Hepatocyte (in vitro differentiated cells): ENCODE results near the gene TXNRD1. TPM values are rescaled to one million over a fixed set of nuclear protein-coding genes. Genes with fewer than 3 reads are reported as not detected.
A peak's percentile ranks its signal among the peaks of the same experiment; 100 is the strongest.

Experiments
- DNase-seq: peaks from one replicate; pipeline ENCODE4 v3.0.0-alpha.2; 2016; ENCODE audit warnings: low spot score
- H2AFZ ChIP-seq: fragments of 200-600 bp; sonication (generic); 2 replicates; pipeline ENCODE4 v1.6.0; 2016; ENCODE audit warnings: antibody characterized with exemption, mild to moderate bottlenecking
- H3K27ac ChIP-seq: fragments of 200-600 bp; sonication (generic); 2 replicates; pipeline ENCODE4 v1.5.1; 2016; ENCODE audit warnings: mild to moderate bottlenecking
- H3K27me3 ChIP-seq: fragments of 200-600 bp; sonication (generic); 2 replicates; pipeline ENCODE4 v1.6.1; 2016
- H3K36me3 ChIP-seq: fragments of 200-600 bp; sonication (generic); replicated peaks from 2 replicates; pipeline ENCODE4 v1.5.1; 2016; ENCODE audit warnings: low read depth; ENCODE audit not compliant: insufficient read depth
- H3K4me1 ChIP-seq: fragments of 200-600 bp; sonication (generic); 2 replicates; pipeline ENCODE4 v1.5.1; 2016; ENCODE audit warnings: mild to moderate bottlenecking, moderate library complexity; ENCODE audit not compliant: insufficient read depth
- H3K4me2 ChIP-seq: fragments of 200-600 bp; sonication (generic); 2 replicates; pipeline ENCODE4 v1.6.0; 2016
- H3K4me3 ChIP-seq: fragments of 200-600 bp; sonication (generic); 2 replicates; pipeline ENCODE4 v1.5.1; 2016; ENCODE audit warnings: mild to moderate bottlenecking
- H3K79me2 ChIP-seq: fragments of 200-600 bp; sonication (generic); 2 replicates; pipeline ENCODE4 v1.6.0; 2017; ENCODE audit warnings: mild to moderate bottlenecking
- H3K9me2 ChIP-seq: fragments of 200-600 bp; sonication (generic); replicated peaks from 2 replicates; pipeline ENCODE4 v1.6.0; 2017; ENCODE audit warnings: mild to moderate bottlenecking; ENCODE audit not compliant: insufficient read depth
- H3K9me3 ChIP-seq: fragments of 200-600 bp; sonication (generic); 2 replicates; pipeline ENCODE4 v1.5.1; 2016; ENCODE audit warnings: low read depth, mild to moderate bottlenecking
- H4K20me1 ChIP-seq: fragments of 200-600 bp; sonication (generic); 2 replicates; pipeline ENCODE4 v1.6.0; 2016; ENCODE audit warnings: mild to moderate bottlenecking; ENCODE audit not compliant: insufficient read depth, poor library complexity, severe bottlenecking
- EZH2 ChIP-seq: fragments of 200-600 bp; sonication (generic); IDR thresholded peaks from 2 replicates; pipeline ENCODE4 v1.6.1; 2016; ENCODE audit warnings: antibody characterized with exemption, mild to moderate bottlenecking, borderline replicate concordance
- EZH2phosphoT487 ChIP-seq: fragments of 200-600 bp; sonication (generic); IDR thresholded peaks from one replicate; pipeline ENCODE4 v1.6.1; 2018; ENCODE audit warnings: antibody characterized with exemption, mild to moderate bottlenecking, low read depth, moderate library complexity; ENCODE audit not compliant: unreplicated experiment, severe bottlenecking
- WGBS: methylation state at CpG from one replicate; pipeline ENCODE4 v1.1.6; 2016; ENCODE audit warnings: low lambda C conversion rate; ENCODE audit errors: missing lambda C conversion rate; 5-methylcytosine and 5-hydroxymethylcytosine counted together
- polyA plus RNA-seq: library from polyadenylated mRNA; unstranded; fragments of >200 nt; fragmentation: Nextera tagmentation; extraction: Ambion mirVana; gene quantifications from 2 replicates; pipeline ENCODE4 v1.2.1, GENCODE V29; 2016
- total RNA-seq: library from RNA; depleted of rRNA; stranded (reverse); fragments of >200 nt; gene quantifications from 2 replicates; pipeline ENCODE4 v1.2.3, GENCODE V29; 2014
- TF ChIP-seq, protein P1 (sequence below): fragments of 200-600 bp; sonication (generic); IDR thresholded peaks from 2 replicates; pipeline ENCODE4 v1.5.1; 2016; ENCODE audit warnings: antibody characterized with exemption, mild to moderate bottlenecking; ENCODE audit not compliant: poor library complexity

The TXNRD1 gene
- total and polyA plus RNA-seq, 2 experiments from 2014 or later, result 49.8 to 113 TPM

DNA sequence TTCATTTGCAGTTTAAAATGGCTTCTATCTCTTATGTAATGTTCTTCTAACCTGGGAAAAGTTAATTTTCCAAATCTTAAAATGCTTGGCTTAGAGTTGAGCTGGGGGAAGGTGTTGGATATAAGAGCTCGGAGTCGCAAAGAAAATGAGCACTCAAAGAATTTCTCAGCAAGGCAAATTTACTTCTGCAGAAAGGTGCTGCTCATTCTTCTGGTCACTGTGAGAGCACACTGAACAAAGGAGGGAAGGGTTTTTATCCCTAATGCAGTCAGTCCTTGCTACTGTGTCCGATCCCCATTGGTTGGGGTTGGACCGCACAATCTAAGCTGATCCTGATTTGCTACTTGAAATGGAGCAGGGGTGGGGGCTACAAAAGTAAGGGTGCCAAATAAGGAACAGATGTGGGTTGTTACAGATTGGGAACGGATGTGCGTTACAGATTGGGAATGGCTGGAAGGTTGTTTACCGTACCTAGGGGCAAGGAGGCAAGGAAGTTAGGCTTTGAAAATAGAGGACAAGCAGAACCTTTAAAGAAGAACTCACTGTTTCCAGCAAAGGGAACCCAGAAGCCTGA is 19.4 kb downstream of the TXNRD1 start:
- Histone ChIP-seq H2AFZ (no peak overlapping the region), H3K27ac (peak overlapping the region; percentile 37), H4K20me1 (no peaks in the 10 kb centered on the region), H3K79me2 (no peaks in the 10 kb centered on the region), H3K4me1 (no peaks in the 10 kb centered on the region), H3K4me3 (no peak overlapping the region), H3K9me3 (no peaks in the 10 kb centered on the region), H3K4me2 (no peak overlapping the region), H3K27me3 (no peaks in the 10 kb centered on the region), H3K9me2 (no peaks in the 10 kb centered on the region), H3K36me3 (no peaks in the 10 kb centered on the region)
- DNase-seq, result no peak
- 73% methylated on average over 7 of the region's 7 CpGs for WGBS
- TF ChIP-seq, protein P1, sequence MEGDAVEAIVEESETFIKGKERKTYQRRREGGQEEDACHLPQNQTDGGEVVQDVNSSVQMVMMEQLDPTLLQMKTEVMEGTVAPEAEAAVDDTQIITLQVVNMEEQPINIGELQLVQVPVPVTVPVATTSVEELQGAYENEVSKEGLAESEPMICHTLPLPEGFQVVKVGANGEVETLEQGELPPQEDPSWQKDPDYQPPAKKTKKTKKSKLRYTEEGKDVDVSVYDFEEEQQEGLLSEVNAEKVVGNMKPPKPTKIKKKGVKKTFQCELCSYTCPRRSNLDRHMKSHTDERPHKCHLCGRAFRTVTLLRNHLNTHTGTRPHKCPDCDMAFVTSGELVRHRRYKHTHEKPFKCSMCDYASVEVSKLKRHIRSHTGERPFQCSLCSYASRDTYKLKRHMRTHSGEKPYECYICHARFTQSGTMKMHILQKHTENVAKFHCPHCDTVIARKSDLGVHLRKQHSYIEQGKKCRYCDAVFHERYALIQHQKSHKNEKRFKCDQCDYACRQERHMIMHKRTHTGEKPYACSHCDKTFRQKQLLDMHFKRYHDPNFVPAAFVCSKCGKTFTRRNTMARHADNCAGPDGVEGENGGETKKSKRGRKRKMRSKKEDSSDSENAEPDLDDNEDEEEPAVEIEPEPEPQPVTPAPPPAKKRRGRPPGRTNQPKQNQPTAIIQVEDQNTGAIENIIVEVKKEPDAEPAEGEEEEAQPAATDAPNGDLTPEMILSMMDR, result no peak

DNA sequence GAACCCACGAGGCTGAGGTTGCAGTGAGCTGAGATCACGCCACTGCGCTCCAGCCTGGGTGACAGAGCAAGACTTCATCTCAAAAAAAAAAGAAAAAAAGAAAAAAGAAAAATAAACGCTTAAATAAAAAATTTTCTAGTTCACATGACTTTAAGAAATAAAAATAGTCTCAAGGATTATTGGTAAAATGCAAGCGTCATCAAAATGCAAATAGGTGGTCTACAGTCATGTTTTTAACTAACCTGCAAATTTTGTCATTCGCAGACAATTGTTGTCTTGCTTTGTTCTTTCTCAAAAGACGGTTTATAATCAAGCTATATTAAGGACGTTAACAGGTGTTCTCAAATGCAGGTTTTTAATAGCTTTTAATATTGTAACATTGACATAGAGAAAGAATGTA is 22.4 kb downstream of the TXNRD1 start:
- Histone ChIP-seq H4K20me1 (no peaks in the 10 kb centered on the region), H3K9me3 (no peaks in the 10 kb centered on the region), H3K4me2 (no peak overlapping the region), H3K4me3 (no peak overlapping the region), H2AFZ (no peak overlapping the region), H3K27ac (no peak overlapping the region), H3K9me2 (no peaks in the 10 kb centered on the region), H3K27me3 (no peaks in the 10 kb centered on the region), H3K79me2 (no peaks in the 10 kb centered on the region), H3K4me1 (no peaks in the 10 kb centered on the region), H3K36me3 (no peaks in the 10 kb centered on the region)
- WGBS, result 99% methylated on average over 8 of the region's 8 CpGs
- DNase-seq, result no peak
- TF ChIP-seq, protein P1, result no peak
- TF ChIP-seq EZH2phosphoT487, result no peak

DNA sequence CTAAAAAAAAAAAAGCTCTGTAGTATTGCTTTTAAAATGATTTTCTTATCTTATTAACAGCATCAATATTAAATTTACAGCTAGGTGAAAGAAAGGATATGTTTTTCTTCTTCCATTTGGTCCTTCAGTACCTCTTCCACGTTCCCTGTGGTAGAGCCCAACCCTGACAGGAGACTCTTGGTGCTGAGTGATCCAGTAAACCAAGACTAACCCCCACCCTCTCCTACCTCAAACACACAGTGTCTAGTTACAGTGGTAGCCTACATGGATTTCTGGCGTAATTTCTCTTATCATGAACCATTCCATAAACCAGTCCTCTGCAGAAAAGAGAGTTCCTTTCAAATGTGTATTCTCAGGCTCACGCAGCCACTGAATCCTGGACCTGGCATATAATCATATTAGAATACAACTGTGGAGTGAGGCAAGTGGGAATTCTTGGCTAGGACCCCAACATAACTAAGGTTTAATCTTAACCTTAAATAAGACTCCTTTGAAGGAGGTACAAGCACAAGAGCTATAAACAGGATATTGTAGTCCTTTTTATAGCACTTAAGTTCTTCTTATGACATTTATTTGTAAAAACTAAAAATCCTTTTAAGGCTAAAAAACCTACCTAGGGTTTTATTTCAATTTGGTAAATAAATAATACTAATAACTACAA is 27.1 kb downstream of the TXNRD1 start:
- Histone ChIP-seq H3K79me2 (no peaks in the 10 kb centered on the region), H3K27ac (no peak overlapping the region), H3K4me2 (no peak overlapping the region), H4K20me1 (no peaks in the 10 kb centered on the region), H3K36me3 (no peaks in the 10 kb centered on the region), H3K9me3 (no peaks in the 10 kb centered on the region), H2AFZ (no peak overlapping the region), H3K27me3 (no peaks in the 10 kb centered on the region), H3K4me1 (no peaks in the 10 kb centered on the region), H3K9me2 (no peaks in the 10 kb centered on the region), H3K4me3 (no peak overlapping the region)
- WGBS, result 61% methylated on average over 3 of the region's 3 CpGs
- no peak for TF ChIP-seq EZH2phosphoT487
- TF ChIP-seq EZH2, result no peak
- TF ChIP-seq, protein P1, result no peak
- no peak for DNase-seq
